ENCODE measurements around the gene NIM1K. TPM values are rescaled to one million over a fixed set of nuclear protein-coding genes. Genes with fewer than 3 reads are reported as not detected.
"Not testable (repeated sequence)": the region's sequence is repeated elsewhere in the genome, so short reads cannot be mapped to it uniquely, and the experiment has no call there.

Gene NIM1K
- total RNA-seq, 1 experiment from 2014 or later, result 0.61 TPM

DNA sequence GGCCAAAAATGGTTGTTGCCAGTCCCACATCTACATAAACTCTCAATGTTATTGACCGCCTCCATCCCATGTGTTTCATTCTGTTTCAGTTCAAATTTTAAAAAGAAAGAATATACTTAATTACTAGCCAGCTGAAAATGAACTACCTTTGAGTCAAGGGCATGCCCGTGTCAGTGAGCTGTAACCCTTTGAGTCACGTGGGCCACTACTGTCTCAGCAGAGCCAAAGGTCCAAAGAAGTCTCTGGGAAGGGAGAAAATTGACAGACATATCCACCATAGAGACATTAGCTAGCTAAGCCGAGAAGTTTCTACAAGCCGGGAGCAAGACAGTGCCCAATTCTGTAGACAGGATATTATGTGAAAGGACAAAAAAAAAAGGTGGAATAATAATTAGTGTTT is 59.7 kb downstream of the NIM1K start:
- DNase-seq (ENCODE audit: low read depth, low spot score), result no peak
- in situ Hi-C loops (cut with HindIII; ENCODE audit: low pct_unique_long_range_greater_than_20kb, low sequenced_read_pairs), result no loop called here

- in situ Hi-C loops (cut with HindIII; ENCODE audit: low pct_unique_long_range_greater_than_20kb, low sequenced_read_pairs), result no loop called here
- no peak for DNase-seq (ENCODE audit: low read depth, low spot score)
Observed at GRCh38 chr5:43255704-43256103, 63.7 kb downstream of the NIM1K start.

- DNase-seq (ENCODE audit: low read depth, low spot score), result no peak
- in situ Hi-C loops (cut with HindIII; ENCODE audit: low pct_unique_long_range_greater_than_20kb, low sequenced_read_pairs), result no loop called here
Observed at GRCh38 chr5:43256261-43256966, 64.4 kb downstream of the NIM1K start.

DNA sequence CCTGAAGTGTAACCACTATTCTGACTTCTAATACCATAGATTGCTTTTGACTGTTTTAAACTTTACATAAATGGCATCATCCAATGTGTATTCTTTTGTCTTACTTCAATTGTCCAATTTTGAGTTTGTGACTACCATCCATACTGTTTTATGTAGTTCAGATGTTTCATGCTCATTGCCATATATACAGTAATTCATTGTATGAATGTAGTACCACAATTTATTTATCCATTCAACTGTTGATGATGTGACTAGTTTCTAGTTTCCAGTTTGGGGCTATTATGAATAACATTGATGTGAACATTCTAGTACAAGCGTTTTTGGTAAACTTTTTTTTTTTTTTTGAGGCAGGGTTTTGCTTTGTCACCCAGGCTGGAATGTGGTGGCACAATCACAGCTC is 66.1 kb downstream of the NIM1K start:
- in situ Hi-C loops (cut with HindIII; ENCODE audit: low pct_unique_long_range_greater_than_20kb, low sequenced_read_pairs), result no loop called here
- DNase-seq (ENCODE audit: low read depth, low spot score), result no peak

DNA sequence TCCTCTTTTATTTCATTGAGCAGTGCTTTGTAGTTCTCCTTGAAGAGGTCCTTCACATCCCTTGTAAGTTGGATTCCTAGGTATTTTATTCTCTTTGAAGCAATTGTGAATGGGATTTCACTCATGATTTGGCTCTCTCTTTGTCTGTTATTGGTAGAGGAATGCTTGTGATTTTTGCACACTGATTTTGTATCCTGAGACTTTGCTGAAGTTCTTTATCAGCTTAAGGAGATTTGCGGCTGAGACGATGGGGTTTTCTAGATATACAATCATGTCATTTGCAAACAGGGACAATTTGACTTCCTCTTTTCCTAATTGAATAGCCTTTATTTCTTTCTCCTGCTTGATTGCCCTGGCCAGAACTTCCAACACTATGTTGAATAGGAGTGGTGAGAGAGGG is 70.2 kb downstream of the NIM1K start:
- in situ Hi-C loops (cut with HindIII; ENCODE audit: low pct_unique_long_range_greater_than_20kb, low sequenced_read_pairs); DNase-seq (ENCODE audit: low read depth, low spot score): not testable (repeated sequence)

DNA sequence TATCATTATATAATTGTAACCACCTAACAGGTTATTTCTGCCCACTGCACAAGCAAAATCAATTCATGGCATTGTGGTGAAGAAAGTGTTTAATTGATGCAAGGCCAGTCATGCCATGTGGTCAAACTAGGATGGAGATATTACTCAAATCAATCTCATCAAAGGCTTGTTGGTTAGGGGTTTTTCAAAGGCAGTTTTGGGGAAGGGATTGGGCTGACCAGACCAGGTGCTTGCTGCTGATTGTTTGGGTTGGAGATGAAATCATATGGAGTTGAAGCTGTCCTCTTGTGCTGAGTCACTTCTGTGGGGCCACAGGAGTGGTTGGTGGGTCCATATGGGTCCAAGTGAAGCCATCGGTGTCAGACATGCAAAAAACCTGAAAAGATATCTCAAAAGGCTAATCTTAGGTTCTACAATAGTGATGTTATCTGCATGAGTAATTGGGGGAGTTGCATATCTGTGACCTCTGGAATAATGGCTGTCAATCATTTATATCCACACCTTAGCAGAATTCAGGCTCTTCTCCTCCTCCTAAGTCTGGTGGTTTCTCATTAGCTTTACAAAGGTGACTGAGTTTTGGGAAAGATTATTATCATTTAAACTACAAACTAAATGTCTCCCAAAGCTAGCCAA is 76.3 kb downstream of the NIM1K start:
- no peak for DNase-seq (ENCODE audit: low read depth, low spot score)
- in situ Hi-C loops (cut with HindIII; ENCODE audit: low pct_unique_long_range_greater_than_20kb, low sequenced_read_pairs), result no loop called here

GRCh38 chr5:43270645-43271044 is 78.6 kb downstream of the NIM1K start:
- no peak for DNase-seq (ENCODE audit: low read depth, low spot score)
- in situ Hi-C loops (cut with HindIII; ENCODE audit: low pct_unique_long_range_greater_than_20kb, low sequenced_read_pairs), result no loop called here

- no peak for DNase-seq (ENCODE audit: low read depth, low spot score)
- in situ Hi-C loops (cut with HindIII; ENCODE audit: low pct_unique_long_range_greater_than_20kb, low sequenced_read_pairs), result no loop called here
Observed at GRCh38 chr5:43273552-43273951, 81.5 kb downstream of the NIM1K start.

DNA sequence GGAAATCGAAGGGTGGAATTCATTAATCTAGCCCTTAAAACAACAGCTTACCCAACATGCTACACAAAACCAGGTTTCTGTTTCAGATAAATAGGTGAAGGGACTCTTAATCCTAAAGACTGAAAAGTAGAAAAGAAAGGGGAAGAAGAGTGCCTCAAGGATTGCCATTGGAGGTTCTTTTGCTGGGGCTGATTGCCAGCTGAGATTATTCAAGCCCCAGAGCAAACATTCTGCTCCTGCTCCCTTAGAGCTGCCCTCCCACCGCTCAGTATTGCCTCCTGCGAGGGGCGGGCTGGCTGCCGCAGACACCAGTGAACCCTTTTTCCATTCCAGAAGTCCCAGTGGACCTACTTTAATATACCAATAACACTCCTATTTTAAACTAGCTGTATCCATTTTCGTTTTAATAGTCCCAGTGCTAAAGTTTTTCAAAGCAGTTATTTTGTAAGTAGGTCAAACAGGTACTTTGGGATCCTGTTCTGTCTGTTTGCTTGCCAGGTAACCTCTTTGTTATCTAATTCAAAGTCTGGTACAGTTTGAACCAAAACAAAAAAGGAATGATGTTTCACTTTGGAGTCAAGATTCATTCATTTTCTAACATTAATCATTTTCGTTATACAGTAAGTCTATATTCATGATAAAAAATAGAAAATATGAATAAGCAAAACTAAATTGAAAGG is 82.5 kb downstream of the NIM1K start:
- in situ Hi-C loops (cut with HindIII; ENCODE audit: low pct_unique_long_range_greater_than_20kb, low sequenced_read_pairs), result no loop called here
- no peak for DNase-seq (ENCODE audit: low read depth, low spot score)

DNA sequence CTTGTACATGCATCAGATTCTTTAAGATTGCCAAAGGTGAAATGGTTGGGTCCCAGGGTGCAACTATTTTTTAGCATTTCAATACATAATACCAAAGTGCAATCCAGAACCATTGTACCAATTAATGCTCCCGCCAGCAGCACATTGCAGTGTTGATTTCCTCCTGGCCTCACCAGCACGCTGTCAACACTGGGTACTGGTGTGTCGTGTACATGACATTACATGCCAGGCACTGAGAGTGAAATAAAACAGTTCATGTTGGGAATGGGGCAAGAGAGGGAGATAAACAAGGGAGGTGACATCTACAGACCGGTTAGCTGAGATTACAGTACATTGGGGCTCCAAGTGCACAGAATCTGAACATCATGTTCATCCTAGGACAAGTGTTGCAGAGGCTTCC is 83.4 kb downstream of the NIM1K start:
- in situ Hi-C loops (cut with HindIII; ENCODE audit: low pct_unique_long_range_greater_than_20kb, low sequenced_read_pairs), result no loop called here
- DNase-seq (ENCODE audit: low read depth, low spot score), result no peak

DNA sequence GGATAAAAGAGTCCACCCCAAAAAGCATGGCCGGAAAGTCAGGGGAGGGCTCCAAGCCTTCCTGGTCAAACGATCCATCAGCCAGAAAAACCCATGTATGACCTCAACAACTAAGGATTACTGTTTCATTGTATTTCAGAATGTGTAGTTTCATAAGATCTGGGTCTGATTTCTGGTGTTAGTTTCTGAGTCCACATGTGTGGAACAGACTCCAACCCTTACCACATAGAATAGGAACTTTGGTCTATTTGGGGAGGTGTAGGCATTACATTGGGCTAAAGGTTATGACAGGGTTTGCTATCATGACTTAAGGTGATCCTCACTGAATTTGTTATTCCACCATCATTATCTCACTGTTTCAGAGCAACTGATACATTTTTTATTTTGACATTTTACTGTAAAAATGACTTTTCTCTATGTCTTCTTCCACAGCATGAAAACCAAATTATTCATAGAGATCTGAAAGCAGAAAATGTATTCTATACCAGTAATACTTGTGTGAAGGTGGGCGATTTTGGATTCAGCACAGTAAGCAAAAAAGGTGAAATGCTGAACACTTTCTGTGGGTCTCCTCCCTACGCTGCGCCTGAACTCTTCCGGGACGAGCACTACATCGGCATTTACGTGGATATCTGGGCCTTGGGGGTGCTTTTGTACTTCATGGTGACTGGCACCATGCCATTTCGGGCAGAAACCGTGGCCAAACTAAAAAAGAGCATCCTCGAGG is 87.7 kb downstream of the NIM1K start:
- no peak for DNase-seq (ENCODE audit: low read depth, low spot score)
- in situ Hi-C loops (cut with HindIII; ENCODE audit: low pct_unique_long_range_greater_than_20kb, low sequenced_read_pairs), result no loop called here

DNA sequence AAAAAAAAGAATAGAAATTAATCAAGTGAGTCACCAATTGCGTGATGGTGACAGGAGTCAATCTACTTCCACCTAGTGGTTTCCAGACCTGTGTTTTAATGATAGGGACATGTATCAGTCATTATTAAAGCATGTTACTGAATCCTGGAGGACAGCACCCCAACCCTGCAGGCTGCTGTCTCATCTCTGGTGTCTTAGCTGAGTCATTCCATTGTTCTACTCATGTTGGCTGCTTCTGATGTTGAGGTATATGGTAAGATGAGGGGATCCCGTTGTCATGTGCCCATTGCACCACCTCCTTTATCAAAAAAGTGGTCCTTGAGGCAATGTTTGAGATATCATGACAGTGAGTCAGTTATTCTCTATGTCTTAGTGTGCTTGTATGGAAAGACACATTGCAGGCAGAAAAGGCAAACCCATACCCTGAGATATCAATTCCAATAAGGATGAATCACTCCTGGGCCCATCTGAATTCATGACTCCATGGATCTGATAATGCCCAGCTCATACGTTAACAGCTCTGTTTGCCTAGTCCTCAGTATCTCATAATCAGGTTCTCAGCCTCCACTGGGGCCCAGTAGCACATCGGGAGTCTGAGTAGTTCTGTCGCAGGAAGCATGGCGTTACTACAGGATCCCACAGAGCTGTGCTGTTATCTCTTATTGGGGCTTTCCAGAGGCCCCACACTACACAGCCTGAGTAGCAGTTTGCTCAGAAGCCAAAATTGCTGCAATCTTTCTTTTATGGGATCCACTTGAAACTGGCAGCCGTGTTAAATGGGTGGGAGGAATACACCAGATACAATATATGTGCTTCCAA is 90.0 kb downstream of the NIM1K start:
- no peak for DNase-seq (ENCODE audit: low read depth, low spot score)
- in situ Hi-C loops (cut with HindIII; ENCODE audit: low pct_unique_long_range_greater_than_20kb, low sequenced_read_pairs), result no loop called here

GRCh38 chr5:43286623-43287022 is 94.6 kb downstream of the NIM1K start:
- in situ Hi-C loops (cut with HindIII; ENCODE audit: low pct_unique_long_range_greater_than_20kb, low sequenced_read_pairs), result no loop called here
- DNase-seq (ENCODE audit: low read depth, low spot score), result no peak

- in situ Hi-C loops (cut with HindIII; ENCODE audit: low pct_unique_long_range_greater_than_20kb, low sequenced_read_pairs), result no loop called here
- no peak for DNase-seq (ENCODE audit: low read depth, low spot score)
Observed at GRCh38 chr5:43287493-43287892, 95.5 kb downstream of the NIM1K start.

GRCh38 chr5:43288269-43288831 is 96.3 kb downstream of the NIM1K start:
- no peak for DNase-seq (ENCODE audit: low read depth, low spot score)
- in situ Hi-C loops (cut with HindIII; ENCODE audit: low pct_unique_long_range_greater_than_20kb, low sequenced_read_pairs), result no loop called here

DNA sequence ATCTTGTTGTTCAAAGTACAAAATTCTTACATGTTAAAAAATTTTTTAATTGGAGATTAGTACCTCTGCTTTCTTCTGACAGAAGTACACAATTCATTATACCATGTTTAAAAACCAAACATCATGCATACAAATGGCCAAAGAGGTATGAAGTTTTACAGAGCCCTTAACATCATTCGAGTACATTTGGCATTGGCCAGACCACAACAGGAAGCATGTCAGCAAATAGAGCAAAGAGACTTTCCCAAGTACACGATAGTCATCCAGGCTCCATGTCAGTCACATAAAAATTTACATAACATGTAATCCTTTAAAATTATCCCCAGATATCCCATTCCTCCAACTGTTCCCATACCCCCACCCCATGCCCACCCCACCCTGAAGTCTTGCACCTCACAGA is 98.7 kb downstream of the NIM1K start:
- in situ Hi-C loops (cut with HindIII; ENCODE audit: low pct_unique_long_range_greater_than_20kb, low sequenced_read_pairs), result no loop called here
- no peak for DNase-seq (ENCODE audit: low read depth, low spot score)

DNA sequence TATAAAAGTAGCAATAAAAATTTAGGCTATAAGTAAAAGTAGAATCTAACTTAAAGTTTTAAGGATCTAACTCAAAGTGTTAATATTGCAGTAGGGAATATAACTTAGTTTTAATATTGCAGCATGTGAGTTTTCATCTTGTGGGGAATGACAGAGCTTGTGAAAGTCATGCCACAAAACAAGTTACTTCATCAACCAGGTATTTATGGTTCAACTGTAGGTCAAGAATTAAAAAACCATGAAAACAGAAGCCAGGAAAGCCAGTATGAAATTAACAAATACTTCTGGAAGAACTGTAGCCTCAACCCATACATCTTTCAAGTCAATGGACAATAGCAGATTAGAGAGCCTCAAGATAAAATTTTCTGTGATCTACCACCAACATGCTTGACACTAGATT is 102.2 kb downstream of the NIM1K start:
- in situ Hi-C loops (cut with HindIII; ENCODE audit: low pct_unique_long_range_greater_than_20kb, low sequenced_read_pairs), result no loop called here
- DNase-seq (ENCODE audit: low read depth, low spot score), result no peak
